GM12865 (cell line): ENCODE measurements around the gene ERBB4.
A peak's percentile ranks its signal among the peaks of the same experiment; 100 is the strongest.

Experiments
- DNase-seq: peaks from one replicate; pipeline ENCODE4 v3.0.0; 2010; ENCODE audit warnings: low read depth
- H3K4me3 ChIP-seq: 2 replicates; pipeline ENCODE4 v1.5.1; 2011; ENCODE audit warnings: mild to moderate bottlenecking, low read depth, low read length, control low read depth
- CTCF ChIP-seq: IDR thresholded peaks from 2 replicates; pipeline ENCODE4 v1.5.1; 2011; ENCODE audit warnings: low read length, control low read depth, low read depth, inconsistent platforms; ENCODE audit not compliant: insufficient read depth; ENCODE audit errors: missing control alignments

Gene ERBB4

GRCh38 chr2:212538305-212539071, at the start of gene ERBB4:
Gene ERBB4 (minus strand): TSS chr2:212538802. CDS start chr2:212538530, 272 bp downstream.
- no peak for TF ChIP-seq CTCF
- H3K4me3 ChIP-seq = peak within 1 kb of the TSS; percentile 58
- no peak for DNase-seq

- DNase-seq = no peak
- H3K4me3 ChIP-seq = no peak overlapping the region
- TF ChIP-seq CTCF = no peak
Observed at GRCh38 chr2:212580117-212580516, 41.5 kb upstream of the ERBB4 start.

- no peak overlapping the region for H3K4me3 ChIP-seq
- no peak for TF ChIP-seq CTCF
- no peak for DNase-seq
Observed at GRCh38 chr2:212556296-212556695, 17.7 kb upstream of the ERBB4 start.

- DNase-seq = no peak
- H3K4me3 ChIP-seq = no peak overlapping the region
- TF ChIP-seq CTCF = no peak
Observed at GRCh38 chr2:212554233-212554632, 15.6 kb upstream of the ERBB4 start.

- no peak for TF ChIP-seq CTCF
- no peak for DNase-seq
- no peak overlapping the region for H3K4me3 ChIP-seq
Observed at GRCh38 chr2:212549941-212550340, 11.3 kb upstream of the ERBB4 start.

- no peak for DNase-seq
- TF ChIP-seq CTCF = no peak
- H3K4me3 ChIP-seq = no peak overlapping the region
Observed at GRCh38 chr2:212549463-212549862, 10.9 kb upstream of the ERBB4 start.

- no peak overlapping the region for H3K4me3 ChIP-seq
- no peak for TF ChIP-seq CTCF
- DNase-seq = no peak
Observed at GRCh38 chr2:212548455-212548819, 9.8 kb upstream of the ERBB4 start.
